HG03521 (cell line): ENCODE results near the gene LAMA2.

Experiments
- ATAC-seq: cut with Tn5 transposase; IDR thresholded peaks from one replicate; pipeline ENCODE4 v1.9.1; 2021; ENCODE audit warnings: mild to moderate bottlenecking, moderate library complexity; ENCODE audit not compliant: unreplicated experiment

LAMA2 gene

DNA sequence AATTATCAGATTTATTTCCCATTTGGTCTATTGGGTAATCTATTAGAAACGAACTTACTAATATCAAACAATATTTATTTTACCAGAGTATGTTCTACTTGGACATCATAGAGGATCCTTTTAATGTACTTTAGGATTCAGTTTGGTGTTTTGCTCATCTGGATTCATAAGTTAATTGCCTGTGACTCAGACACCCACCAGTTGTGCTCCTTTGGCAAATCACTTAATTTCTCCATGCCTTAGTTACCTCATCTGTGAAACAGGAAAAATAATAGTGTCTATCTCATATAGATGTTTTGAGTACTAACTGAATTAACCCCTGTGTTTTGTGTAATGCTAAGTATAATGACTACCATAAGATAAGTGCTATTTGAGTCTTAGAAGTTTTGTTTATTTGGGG lies 292.1 kb downstream of the LAMA2 start:
- no peak for ATAC-seq

DNA sequence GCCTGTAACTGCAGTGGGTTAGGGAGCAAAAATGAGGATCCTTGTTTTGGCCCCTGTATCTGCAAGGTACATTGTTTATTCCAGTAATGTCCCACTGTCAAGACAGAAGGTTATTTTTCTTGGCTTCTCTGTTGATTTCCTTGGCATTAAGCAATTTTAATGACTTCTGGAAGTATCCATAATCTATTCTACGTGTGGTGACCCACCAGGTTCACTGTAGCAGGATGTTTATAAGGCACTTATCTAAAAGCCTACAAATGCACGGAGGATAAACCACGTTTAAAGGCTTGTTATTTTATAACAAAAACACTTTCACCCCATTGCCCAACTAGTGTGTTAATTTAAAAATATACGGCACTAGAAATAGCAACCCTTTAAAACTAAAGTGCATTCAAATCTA lies 294.9 kb downstream of the LAMA2 start:
- ATAC-seq = no peak

DNA sequence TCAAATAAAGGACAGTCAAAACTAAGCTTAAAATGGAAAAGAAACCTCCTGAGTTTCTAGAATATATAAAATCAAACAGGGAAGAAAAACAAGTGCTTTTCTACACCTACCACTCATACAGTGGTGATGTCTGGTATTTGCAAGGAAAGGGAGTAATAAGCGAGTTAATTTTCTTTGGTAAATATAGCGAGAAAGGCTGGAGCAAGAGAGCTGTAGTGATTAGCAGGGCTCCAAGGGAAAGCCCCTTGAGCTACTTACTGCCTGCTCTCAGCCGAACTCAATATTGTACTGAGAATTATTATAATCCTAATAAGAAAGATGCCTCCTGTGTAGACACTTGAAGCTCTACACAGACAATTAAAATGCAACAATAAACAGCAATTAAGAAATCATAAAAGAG lies 296.3 kb downstream of the LAMA2 start:
- ATAC-seq = no peak

DNA sequence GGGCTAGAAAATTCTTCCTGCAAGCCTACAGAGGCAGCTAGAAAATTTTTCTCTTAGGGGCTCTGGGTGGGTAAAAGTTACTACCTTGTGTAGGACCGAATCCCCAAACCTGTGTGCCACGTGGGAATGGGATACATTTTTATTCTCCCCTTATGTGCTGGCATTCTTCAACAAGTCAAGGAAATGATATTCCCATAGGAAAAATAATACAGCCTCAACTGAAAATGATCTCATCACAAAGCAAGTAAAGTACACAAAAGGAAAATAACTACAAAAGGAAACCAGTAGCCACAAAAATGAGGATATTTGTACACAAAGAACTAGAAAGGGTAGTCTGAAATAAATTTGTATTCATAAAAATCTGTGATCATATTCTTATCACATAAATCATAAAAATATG lies 298.1 kb downstream of the LAMA2 start:
- no peak for ATAC-seq

DNA sequence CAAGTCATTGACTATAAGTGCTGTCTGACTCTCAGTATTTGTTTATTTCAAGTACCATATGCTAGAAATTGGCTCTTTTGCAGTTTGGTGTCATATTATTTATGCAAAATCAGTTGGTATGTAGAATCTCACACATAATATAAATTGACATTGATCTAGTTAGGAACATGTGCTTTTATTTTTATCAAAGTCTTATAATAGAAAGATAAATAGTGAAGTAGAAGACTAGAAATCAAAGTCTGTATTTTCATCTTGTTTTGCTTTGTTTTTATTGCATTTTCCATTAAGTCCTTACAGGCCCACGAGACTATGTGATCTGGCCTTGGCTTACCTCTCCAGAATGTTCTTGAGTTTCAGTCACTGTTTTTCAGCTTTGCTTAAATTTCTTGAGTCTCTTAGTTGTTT lies 300.3 kb downstream of the LAMA2 start:
- no peak for ATAC-seq

DNA sequence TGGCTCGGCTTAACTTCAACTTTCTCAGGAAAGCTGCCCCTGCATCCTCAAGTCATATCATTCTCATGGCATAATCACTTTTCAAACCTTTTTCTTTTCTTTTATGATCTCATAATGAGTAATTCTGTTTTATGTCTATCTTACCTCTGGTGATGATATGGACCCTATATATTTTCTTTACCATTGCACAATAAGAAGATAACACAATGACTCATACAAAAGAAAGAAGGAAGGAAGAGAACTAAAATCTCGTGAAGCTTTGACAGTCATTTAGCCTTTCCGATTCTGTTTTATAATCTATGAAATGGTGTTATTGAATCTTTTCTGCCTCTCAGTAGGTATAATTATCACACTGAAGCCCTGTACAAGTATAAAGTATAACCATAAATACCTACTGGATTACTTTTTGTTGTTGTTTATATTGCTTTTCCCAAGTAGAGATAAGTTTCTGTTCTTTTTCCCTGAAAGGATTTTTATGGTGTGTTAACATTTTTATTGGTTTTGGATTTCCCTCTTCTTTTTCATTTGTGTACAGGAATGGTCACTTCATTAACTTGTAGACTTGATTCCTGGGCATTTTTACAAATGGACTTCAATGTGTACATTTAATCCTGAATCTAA lies 300.9 kb downstream of the LAMA2 start:
- no peak for ATAC-seq

DNA sequence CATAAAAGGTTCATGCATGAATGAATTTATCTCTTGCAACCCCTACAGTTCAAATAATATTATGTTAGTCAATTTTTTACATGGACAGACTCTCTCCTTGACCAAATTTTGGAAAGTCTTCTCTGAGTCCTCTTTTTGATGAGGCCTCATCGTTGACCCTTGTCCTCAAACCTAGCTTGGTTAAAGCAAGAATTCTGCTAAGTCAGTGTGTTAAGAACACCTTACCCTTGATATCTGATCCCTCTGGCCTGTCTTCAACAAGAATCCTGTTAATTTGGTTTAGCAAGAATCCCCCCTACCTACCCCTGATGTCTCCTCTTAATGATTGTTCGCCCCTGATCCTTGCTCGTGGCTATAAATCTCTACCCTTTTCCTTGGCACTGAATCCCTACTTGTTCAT lies 301.4 kb downstream of the LAMA2 start:
- no peak for ATAC-seq

DNA sequence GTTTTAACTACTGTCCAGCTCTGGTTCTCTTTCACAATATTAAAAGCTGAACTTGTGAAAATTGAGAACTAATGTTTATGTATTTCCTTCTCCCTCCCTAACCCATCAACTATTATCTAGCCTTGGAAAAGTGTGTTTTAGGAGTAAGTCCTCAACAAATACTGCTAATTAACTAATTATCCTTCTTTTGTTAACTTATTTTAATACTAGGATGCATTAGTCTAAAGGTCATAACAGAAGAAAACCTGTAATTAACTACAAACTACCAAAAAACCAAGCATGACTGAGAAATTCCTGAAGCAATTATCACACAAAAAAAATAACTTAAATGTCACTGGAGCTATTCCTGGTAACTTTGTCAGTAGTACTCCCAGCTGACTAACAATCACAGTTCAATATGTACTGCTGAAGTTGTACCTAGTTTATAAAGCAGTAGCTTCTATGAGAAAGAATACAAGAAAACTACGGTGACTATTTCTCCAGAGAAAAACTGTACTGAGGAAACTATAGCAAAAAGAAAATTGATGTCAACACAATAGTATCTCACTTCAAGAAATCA lies 301.9 kb downstream of the LAMA2 start:
- no peak for ATAC-seq

DNA sequence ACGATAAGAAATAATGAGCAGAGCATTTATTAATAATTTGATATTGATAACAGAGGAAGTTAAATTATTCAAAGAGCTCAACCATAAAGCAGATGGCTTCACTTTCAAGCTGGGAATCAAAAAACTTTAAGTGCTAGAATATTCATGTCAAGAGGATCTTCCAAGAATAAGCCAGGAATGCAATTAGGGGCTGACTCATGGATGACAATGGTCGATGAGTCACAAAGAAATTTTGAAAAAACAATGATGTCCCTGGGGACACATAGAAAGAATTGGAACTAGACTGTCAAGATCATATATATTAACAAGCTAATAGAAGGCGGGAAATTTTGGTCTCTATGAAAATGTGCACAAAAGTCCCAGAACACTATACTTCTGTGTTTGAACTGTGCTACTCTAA lies 304.1 kb downstream of the LAMA2 start:
- ATAC-seq = no peak

DNA sequence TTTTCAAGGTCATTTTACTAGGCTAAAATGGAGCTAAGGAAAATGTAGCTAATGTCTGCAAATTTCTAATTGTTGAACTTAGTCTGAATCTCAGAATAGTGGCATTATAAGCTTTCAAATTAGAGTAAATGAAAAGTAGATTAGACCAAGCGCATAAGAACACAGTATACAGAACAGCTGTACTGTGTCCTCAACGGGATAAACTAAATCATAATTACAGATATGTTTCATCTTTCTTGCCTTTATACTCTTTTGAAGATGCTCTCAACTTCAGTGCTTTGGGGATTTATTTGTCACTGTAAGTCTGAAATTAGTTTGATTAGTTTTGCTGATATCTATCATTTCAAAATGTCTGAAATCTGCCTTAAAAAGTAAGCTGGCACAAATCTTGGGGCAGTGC lies 305.4 kb downstream of the LAMA2 start:
- ATAC-seq = no peak

DNA sequence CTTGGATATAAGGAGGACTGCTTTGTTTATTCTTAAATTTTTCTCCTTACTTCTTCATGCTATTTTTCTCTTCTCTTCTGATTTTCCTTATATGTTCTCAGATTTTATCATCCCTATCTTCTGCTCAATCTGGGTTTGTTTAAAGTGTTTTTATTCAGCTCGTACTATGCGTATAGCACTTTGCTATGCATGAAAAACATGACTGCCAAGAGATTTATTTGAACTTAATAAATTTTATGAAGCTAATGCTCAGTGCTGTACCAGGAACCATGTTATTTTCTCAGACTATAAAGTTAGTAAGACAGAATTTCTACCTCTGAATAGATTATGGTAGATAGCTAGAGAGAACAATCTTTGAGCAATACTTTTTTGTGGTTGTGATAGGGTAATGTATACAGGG lies 305.9 kb downstream of the LAMA2 start:
- no peak for ATAC-seq

DNA sequence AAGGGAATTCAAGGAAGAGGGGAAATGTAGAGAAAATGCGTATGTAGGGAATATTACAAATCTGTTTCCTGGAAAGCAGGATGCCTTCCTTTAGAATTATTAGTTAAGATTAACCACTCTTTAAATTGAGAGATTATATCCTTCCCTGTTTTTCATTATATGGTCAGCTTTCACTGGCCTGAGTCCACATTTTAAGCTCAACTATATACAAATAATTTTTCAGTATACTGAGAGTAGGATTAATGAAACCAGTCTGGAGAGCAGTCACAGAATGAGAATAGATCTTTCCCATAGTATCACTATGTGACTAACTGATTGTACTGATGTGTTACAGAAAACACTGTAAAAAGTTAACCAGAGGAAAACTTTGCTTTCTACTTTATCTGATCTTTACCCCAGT lies 306.3 kb downstream of the LAMA2 start:
- no peak for ATAC-seq

DNA sequence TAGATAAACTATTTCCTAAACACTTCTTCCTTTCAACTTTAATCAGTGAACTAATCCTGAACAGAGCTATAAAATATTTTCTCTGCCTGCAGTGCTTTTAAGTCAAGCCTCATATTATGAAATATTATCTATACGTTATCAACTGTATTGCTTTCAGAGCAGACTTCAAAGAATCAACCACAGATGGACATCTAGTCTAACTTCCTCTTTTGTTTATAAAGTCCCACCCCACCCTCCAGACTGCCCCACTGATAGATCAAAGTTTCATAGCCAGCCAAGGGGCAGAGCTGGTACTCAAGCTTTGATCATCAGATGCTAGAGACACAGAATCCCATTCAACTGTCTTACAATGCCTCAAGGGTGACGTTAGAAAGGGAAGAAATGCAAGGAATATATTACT lies 308.3 kb downstream of the LAMA2 start:
- no peak for ATAC-seq

DNA sequence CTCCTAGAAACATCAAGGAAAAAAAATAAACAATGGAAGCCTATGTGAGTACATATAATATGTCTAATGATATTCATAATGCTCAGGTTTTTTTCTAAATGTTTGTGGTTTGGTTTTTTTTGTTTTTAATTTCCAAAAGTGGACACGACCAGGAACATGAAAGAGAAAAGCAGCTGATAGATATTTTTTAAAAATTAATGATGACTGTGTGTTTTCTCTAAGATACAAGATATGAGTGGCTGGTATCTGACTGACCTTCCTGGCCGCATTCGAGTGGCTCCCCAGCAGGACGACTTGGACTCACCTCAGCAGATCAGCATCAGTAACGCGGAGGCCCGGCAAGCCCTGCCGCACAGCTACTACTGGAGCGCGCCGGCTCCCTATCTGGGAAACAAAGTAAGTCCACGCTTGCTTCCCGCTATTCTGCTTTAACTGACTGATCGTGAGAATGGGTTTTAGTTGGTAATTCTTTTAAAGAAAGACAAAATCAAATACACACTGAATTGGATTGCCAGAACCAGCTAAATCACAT lies 309.6 kb downstream of the LAMA2 start:
- ATAC-seq = no peak

DNA sequence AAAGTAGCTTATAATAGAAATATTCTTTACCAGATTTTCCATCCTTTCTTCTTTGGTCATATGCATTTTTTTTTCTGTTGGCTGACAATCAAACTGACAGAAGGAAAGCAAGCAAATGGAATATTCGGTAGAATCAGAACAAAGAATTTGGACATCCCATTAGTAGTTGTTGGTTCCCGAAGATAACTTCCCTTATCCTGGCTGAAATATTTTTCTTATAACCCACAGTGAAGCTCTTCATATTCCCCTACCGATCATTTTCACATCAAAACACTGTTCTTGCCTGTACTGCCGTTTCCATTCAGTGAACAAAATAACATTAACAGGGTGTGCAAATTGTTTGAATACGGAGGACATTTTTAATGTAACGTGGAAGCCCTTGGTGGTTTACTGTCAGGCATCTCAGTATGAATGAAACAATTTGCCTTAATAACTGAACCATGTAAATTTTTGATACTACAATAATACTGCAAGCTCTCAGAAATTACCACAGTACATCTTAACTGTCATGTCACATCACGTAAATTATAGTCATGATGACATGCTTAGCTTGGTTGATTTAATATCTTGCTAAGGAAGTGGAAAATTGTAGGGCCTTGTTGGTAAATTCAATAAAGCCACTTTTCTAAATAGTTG lies 311.5 kb downstream of the LAMA2 start:
- no peak for ATAC-seq

DNA sequence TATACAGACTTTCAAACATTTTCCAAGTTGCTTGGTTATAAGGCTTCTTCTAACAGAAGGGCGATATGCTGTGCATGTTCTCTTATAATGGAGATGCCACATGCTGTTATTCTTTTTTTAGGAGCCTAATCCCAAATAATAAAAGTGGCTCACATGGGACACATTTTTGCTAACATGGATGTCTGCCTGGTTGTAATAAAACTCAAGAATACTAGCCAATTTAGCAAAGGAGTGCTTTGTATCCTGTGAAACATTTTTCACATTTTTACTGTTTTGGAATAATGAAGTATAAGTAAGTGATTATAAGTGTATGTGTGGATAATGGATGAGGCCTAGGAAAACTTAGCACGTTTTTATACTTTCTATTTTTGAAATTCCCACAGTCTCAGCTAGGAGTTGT lies 312.2 kb downstream of the LAMA2 start:
- ATAC-seq = no peak

DNA sequence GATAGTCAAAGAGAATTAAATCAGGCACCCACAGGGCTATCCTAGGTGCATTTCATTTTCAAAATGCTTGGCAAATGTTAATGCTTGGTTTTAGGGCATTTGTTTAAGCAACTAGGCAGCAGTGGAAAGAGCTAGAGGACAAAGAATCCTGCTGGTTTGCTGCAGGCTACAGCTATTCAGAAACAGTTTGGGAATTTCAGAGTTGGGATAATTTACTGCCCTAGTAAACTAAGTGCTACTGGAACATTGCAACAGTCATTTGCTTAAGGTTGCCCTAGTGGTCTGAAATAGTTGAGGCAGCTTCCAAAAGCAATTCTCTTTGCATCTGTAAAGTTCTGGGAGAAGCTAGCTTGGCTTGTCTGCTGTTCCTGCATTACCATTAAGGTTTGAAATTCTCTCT lies 312.7 kb downstream of the LAMA2 start:
- ATAC-seq = no peak

DNA sequence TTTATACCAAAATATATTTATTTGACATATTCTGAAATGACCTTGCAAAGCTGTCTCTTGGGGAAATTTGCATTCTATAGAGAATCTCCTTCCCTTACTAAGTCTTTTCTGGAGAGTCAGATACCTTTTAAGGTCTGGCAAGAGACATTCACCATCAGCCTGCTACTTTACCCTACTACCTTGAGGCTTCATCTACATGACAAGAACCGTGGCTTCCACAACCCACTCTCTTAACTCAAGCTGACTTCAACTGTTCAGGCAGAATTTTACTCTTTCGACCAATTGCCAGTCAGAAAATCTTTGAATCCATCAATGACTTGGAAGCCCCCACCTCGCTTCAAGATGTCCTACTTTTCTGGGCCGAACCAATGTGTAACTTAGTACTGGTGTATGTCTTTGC lies 314.2 kb downstream of the LAMA2 start:
- ATAC-seq = no peak

DNA sequence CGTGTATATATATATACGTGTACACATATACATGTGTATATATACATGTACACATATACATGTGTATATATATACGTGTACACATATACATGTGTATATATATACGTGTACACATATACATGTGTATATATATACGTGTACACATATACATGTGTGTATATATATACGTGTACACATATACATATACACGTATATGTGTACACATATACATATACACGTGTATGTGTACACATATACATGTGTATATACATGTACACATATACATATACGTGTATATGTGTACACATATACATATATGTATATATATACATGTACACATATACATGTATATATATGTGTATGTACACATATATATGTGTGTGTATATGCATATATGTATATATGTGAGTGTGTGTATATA lies 317.2 kb downstream of the LAMA2 start:
- ATAC-seq = no peak

DNA sequence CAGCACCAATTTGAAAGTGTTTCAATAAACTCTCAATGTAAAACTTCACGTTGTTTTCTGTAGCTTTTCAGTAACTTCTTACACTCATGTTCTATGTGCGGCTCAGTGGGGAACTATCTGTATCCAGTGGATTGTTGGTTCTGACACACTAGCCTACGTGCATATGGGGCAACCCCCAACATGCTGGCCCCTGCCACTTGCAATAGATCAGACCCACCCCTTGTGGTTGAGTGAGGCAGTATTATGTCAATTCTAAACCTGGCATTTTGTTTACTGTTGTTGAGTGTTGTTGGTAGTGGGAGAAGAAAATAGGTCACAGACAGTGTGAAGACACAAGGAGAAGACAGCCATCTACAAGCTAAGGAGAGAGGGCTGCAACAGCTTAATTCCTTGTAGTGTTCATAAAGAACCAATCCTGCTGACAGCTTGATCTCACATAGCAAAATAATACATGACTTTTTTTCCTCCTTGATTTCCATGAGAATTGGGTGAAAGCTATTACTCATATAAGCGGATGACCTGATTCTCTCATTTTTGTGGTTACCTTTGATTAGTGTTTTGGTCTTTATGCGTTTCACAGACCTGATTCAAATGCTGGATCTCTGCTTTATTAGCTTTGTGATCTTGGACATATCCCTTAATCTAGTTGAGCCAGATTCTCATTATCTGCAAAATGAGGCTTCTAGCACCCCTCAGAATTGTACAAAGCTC lies 320.4 kb downstream of the LAMA2 start:
- ATAC-seq = no peak

DNA sequence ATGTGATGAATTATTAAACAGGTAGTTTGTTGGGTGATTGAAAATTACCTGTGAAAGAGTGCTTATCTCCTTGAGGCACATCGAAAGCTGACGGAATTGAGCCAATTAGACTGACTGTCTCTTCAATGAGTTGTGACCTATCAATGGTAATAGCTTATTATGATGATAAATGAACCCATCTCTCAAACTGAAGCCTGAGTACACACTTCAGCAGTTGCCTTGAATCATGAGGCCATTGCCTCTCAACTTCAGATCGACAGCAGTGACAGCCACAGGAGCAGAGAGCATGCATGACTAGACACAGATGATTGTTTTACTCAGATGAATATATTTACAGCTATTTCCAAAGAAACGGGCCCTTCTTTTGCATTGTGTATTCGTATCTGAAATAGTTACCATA lies 323.9 kb downstream of the LAMA2 start:
- no peak for ATAC-seq

DNA sequence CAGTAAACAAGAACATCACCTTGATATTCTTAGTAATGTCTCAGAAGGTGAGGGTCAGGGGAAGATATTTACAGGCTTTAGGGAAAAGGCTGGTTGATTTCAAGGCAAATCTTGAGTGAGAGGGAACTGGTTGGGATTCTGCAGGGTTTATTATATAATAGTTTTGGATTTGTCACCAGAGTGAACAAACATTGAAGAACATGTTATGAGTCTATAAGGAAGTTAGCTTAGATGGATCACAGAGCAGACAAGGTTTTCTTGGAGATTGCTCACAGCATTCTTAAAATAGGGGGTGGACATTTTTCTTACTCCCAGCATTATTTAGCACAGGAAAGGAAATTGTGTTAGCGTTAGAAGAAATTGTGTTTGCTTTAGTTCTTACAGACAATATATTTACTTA lies 324.9 kb downstream of the LAMA2 start:
- no peak for ATAC-seq
